Astrocyte (in vitro differentiated cells and primary cell): ENCODE results near the gene KMT2B. TPM values are rescaled to one million over a fixed set of nuclear protein-coding genes. Genes with fewer than 3 reads are reported as not detected.

Source experiments
- DNase-seq: peaks from one replicate; pipeline ENCODE4 v3.0.0-alpha.2; 2010; ENCODE audit warnings: low read depth
- FAIRE-seq: peaks from 2 replicates; lab custom pipeline; 2011; peaks lifted over from hg19 to GRCh38; lab: Jason Lieb, UNC
- H2AFZ ChIP-seq: 2 replicates; pipeline ENCODE4 v1.6.0; 2012; ENCODE audit warnings: low read depth, low read length, inconsistent platforms
- H3K27ac ChIP-seq: 2 replicates; pipeline ENCODE4 v1.5.1; 2011; ENCODE audit warnings: low read depth, low read length, inconsistent platforms
- H3K27me3 ChIP-seq: 2 replicates; pipeline ENCODE4 v1.6.0; 2011; ENCODE audit warnings: low read length, inconsistent platforms; ENCODE audit not compliant: insufficient read depth
- H3K36me3 ChIP-seq: 2 replicates; pipeline ENCODE4 v1.5.1; 2011; ENCODE audit warnings: low read length, inconsistent platforms; ENCODE audit not compliant: insufficient read depth
- H3K4me1 ChIP-seq: 2 replicates; pipeline ENCODE4 v1.5.1; 2011; ENCODE audit warnings: low read length, inconsistent platforms; ENCODE audit not compliant: insufficient read depth
- H3K4me2 ChIP-seq: 2 replicates; pipeline ENCODE4 v1.6.0; 2012; ENCODE audit warnings: low read length, inconsistent platforms
- H3K4me3 ChIP-seq: 2 replicates; pipeline ENCODE4 v1.5.1; 2011; ENCODE audit warnings: low read depth, mild to moderate bottlenecking, low read length, inconsistent platforms; ENCODE audit not compliant: insufficient read depth
- H3K79me2 ChIP-seq: 2 replicates; pipeline ENCODE4 v1.6.0; 2012; ENCODE audit warnings: mild to moderate bottlenecking, low read length, inconsistent platforms; ENCODE audit not compliant: insufficient read depth
- H3K9ac ChIP-seq: 2 replicates; pipeline ENCODE4 v1.6.0; 2012; ENCODE audit warnings: mild to moderate bottlenecking, low read length, inconsistent platforms
- H3K9me3 ChIP-seq: 2 replicates; pipeline ENCODE4 v1.5.1; 2012; ENCODE audit warnings: low read depth, mild to moderate bottlenecking, low read length, inconsistent platforms; ENCODE audit not compliant: insufficient read depth
- H4K20me1 ChIP-seq: 2 replicates; pipeline ENCODE4 v1.6.0; 2012; ENCODE audit warnings: low read length, inconsistent platforms; ENCODE audit not compliant: insufficient read depth
- H3K27ac Mint-ChIP-seq: one replicate; pipeline ENCODE4 v1.8.0; 2021; ENCODE audit warnings: mild to moderate bottlenecking, mixed read lengths; ENCODE audit not compliant: unreplicated experiment
- H3K27me3 Mint-ChIP-seq: one replicate; pipeline ENCODE4 v1.8.0; 2021; ENCODE audit warnings: low read depth, mixed read lengths; ENCODE audit not compliant: unreplicated experiment
- H3K36me3 Mint-ChIP-seq: one replicate; pipeline ENCODE4 v1.8.0; 2021; ENCODE audit warnings: low read depth, mixed read lengths; ENCODE audit not compliant: unreplicated experiment
- H3K4me1 Mint-ChIP-seq: one replicate; pipeline ENCODE4 v1.8.0; 2021; ENCODE audit warnings: low read depth, mixed read lengths; ENCODE audit not compliant: unreplicated experiment
- H3K4me3 Mint-ChIP-seq: one replicate; pipeline ENCODE4 v1.8.0; 2021; ENCODE audit warnings: mild to moderate bottlenecking, moderate library complexity, mixed read lengths; ENCODE audit not compliant: unreplicated experiment
- H3K9me3 Mint-ChIP-seq: one replicate; pipeline ENCODE4 v1.8.0; 2021; ENCODE audit warnings: mild to moderate bottlenecking, mixed read lengths; ENCODE audit not compliant: unreplicated experiment
- EZH2 ChIP-seq: IDR thresholded peaks from 2 replicates; pipeline ENCODE4 v1.6.1; 2012; ENCODE audit warnings: mild to moderate bottlenecking, low read length, inconsistent platforms; ENCODE audit not compliant: insufficient read depth
- total RNA-seq: library from RNA; stranded (reverse); gene quantifications from 2 replicates; pipeline ENCODE4 v1.2.1, GENCODE V29; 2021
- TF ChIP-seq, protein P1 (sequence below): IDR thresholded peaks from 2 replicates; pipeline ENCODE4 v1.5.1; 2011; ENCODE audit warnings: low read depth, mild to moderate bottlenecking, inconsistent platforms, low read length, moderate library complexity; ENCODE audit not compliant: insufficient read depth

KMT2B gene
- total RNA-seq, 1 donor from 2014 or later: 28.7 TPM

GRCh38 chr19:35703343-35703742 is 14.5 kb upstream of the KMT2B start:
- no peaks in the 10 kb centered on the region for H3K9me3 ChIP-seq
- DNase-seq (no peak), FAIRE-seq (no peak)
- no peaks in the 10 kb centered on the region for H4K20me1 ChIP-seq
- Mint-ChIP-seq H3K27me3 (peaks cover 24% of the 10 kb centered on the region), H3K4me1 (peaks cover 2% of the 10 kb centered on the region), H3K9me3 (peaks cover 2% of the 10 kb centered on the region), H3K4me3 (no peak overlapping the region), H3K27ac (no peak overlapping the region), H3K36me3 (no peaks in the 10 kb centered on the region)
- no peaks in the 10 kb centered on the region for H3K36me3 ChIP-seq
- TF ChIP-seq, protein P1, sequence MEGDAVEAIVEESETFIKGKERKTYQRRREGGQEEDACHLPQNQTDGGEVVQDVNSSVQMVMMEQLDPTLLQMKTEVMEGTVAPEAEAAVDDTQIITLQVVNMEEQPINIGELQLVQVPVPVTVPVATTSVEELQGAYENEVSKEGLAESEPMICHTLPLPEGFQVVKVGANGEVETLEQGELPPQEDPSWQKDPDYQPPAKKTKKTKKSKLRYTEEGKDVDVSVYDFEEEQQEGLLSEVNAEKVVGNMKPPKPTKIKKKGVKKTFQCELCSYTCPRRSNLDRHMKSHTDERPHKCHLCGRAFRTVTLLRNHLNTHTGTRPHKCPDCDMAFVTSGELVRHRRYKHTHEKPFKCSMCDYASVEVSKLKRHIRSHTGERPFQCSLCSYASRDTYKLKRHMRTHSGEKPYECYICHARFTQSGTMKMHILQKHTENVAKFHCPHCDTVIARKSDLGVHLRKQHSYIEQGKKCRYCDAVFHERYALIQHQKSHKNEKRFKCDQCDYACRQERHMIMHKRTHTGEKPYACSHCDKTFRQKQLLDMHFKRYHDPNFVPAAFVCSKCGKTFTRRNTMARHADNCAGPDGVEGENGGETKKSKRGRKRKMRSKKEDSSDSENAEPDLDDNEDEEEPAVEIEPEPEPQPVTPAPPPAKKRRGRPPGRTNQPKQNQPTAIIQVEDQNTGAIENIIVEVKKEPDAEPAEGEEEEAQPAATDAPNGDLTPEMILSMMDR: no peak
- TF ChIP-seq EZH2: no peak
- no peaks in the 10 kb centered on the region for H3K27me3 ChIP-seq
- H3K79me2 ChIP-seq: no peaks in the 10 kb centered on the region
- H3K9ac ChIP-seq: no peak overlapping the region
- no peak overlapping the region for H2AFZ ChIP-seq
- no peak overlapping the region for H3K4me2 ChIP-seq
- no peak overlapping the region for H3K4me3 ChIP-seq
- H3K27ac ChIP-seq: no peak overlapping the region
- H3K4me1 ChIP-seq: peaks cover 6% of the 10 kb centered on the region

- peak; percentile 46 for DNase-seq
Measured at GRCh38 chr19:35704218-35704617, 13.6 kb upstream of the KMT2B start, which contains the start of gene ZBTB32. TSS of gene ZBTB32 (plus strand) at chr19:35704558. CDS start at chr19:35714627, 10,069 bp downstream.

DNA sequence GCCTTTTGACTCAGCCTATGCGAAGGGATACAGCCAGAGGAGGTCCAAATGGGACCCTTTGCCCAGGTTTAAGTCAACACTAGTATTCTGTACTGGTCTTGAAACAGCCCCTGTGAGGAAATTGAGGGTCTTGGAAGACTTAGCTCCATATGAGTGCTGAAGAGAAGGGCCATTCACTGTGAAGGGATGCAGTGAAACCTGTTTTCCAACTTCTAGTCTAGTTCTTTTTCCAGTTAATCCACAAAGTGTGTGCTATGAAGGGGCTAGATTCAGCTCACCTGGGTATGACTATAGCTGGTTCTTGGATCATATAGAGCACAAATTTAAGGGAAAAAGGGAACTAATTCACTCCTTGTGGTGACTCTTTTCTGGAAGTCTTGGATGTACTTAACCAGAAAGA is 9.4 kb upstream of the KMT2B start:
- Histone ChIP-seq H3K4me2 (no peak overlapping the region), H3K27me3 (no peaks in the 10 kb centered on the region), H3K36me3 (no peaks in the 10 kb centered on the region), H3K79me2 (no peaks in the 10 kb centered on the region), H2AFZ (no peak overlapping the region), H3K4me1 (no peaks in the 10 kb centered on the region), H4K20me1 (no peaks in the 10 kb centered on the region), H3K27ac (no peak overlapping the region), H3K9ac (no peak overlapping the region), H3K9me3 (no peaks in the 10 kb centered on the region), H3K4me3 (no peak overlapping the region)
- Mint-ChIP-seq H3K36me3 (peaks cover 3% of the 10 kb centered on the region), H3K4me3 (no peak overlapping the region), H3K4me1 (no peaks in the 10 kb centered on the region), H3K27me3 (peaks cover 12% of the 10 kb centered on the region), H3K27ac (no peak overlapping the region), H3K9me3 (peaks cover 2% of the 10 kb centered on the region)
- TF ChIP-seq, protein P1: no peak
- TF ChIP-seq EZH2: no peak
- DNase-seq (no peak), FAIRE-seq (no peak)

More at GRCh38 chr19:35704218-35704617, 13.6 kb upstream of the KMT2B start, which contains the start of gene ZBTB32:
- no peaks in the 10 kb centered on the region for H3K27me3 ChIP-seq
- H3K27ac ChIP-seq: no peak within 1 kb of the TSS
- no peak within 1 kb of the TSS for H3K9ac ChIP-seq
- no peak for FAIRE-seq
- Mint-ChIP-seq H3K27me3 (peaks cover 18% of the 10 kb centered on the region), H3K4me1 (peaks cover 2% of the 10 kb centered on the region), H3K27ac (no peak within 1 kb of the TSS), H3K4me3 (no peak within 1 kb of the TSS), H3K9me3 (peaks cover 2% of the 10 kb centered on the region), H3K36me3 (no peaks in the 10 kb centered on the region)
- H2AFZ ChIP-seq: no peak within 1 kb of the TSS
- no peaks in the 10 kb centered on the region for H3K36me3 ChIP-seq
- no peak within 1 kb of the TSS for H3K4me3 ChIP-seq
- H3K4me1 ChIP-seq: peaks cover 6% of the 10 kb centered on the region
- no peaks in the 10 kb centered on the region for H3K79me2 ChIP-seq
- H3K9me3 ChIP-seq: no peaks in the 10 kb centered on the region
- no peak within 1 kb of the TSS for H3K4me2 ChIP-seq
- H4K20me1 ChIP-seq: no peaks in the 10 kb centered on the region
- TF ChIP-seq, protein P1: no peak
- no peak for TF ChIP-seq EZH2
